Measurements from ENCODE around the gene PRKAA2.

GRCh38 chr1:56758794-56759193 is 113.7 kb downstream of the PRKAA2 start:
- TF ChIP-seq, protein P1, sequence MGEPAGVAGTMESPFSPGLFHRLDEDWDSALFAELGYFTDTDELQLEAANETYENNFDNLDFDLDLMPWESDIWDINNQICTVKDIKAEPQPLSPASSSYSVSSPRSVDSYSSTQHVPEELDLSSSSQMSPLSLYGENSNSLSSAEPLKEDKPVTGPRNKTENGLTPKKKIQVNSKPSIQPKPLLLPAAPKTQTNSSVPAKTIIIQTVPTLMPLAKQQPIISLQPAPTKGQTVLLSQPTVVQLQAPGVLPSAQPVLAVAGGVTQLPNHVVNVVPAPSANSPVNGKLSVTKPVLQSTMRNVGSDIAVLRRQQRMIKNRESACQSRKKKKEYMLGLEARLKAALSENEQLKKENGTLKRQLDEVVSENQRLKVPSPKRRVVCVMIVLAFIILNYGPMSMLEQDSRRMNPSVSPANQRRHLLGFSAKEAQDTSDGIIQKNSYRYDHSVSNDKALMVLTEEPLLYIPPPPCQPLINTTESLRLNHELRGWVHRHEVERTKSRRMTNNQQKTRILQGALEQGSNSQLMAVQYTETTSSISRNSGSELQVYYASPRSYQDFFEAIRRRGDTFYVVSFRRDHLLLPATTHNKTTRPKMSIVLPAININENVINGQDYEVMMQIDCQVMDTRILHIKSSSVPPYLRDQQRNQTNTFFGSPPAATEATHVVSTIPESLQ (CRISPR knock-in tag; conservative IDR thresholded peaks at IDR 0.05): no peak
- no peak for TF ChIP-seq AFF4 (CRISPR knock-in tag; IDR thresholded peaks at IDR 0.05)
- no peak for TF ChIP-seq ZFP90 (CRISPR knock-in tag; IDR thresholded peaks at IDR 0.05; ENCODE audit: borderline replicate concordance)
- no peak for TF ChIP-seq ZNF367 (CRISPR knock-in tag; IDR thresholded peaks at IDR 0.05; ENCODE audit: borderline replicate concordance)
- TF ChIP-seq ZBTB10 (CRISPR knock-in tag; IDR thresholded peaks at IDR 0.05; ENCODE audit: borderline replicate concordance): no peak
- TF ChIP-seq, protein P2, sequence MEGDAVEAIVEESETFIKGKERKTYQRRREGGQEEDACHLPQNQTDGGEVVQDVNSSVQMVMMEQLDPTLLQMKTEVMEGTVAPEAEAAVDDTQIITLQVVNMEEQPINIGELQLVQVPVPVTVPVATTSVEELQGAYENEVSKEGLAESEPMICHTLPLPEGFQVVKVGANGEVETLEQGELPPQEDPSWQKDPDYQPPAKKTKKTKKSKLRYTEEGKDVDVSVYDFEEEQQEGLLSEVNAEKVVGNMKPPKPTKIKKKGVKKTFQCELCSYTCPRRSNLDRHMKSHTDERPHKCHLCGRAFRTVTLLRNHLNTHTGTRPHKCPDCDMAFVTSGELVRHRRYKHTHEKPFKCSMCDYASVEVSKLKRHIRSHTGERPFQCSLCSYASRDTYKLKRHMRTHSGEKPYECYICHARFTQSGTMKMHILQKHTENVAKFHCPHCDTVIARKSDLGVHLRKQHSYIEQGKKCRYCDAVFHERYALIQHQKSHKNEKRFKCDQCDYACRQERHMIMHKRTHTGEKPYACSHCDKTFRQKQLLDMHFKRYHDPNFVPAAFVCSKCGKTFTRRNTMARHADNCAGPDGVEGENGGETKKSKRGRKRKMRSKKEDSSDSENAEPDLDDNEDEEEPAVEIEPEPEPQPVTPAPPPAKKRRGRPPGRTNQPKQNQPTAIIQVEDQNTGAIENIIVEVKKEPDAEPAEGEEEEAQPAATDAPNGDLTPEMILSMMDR (CRISPR knock-in tag; IDR thresholded peaks at IDR 0.05): no peak
- TF ChIP-seq ZSCAN22 (CRISPR knock-in tag; IDR thresholded peaks at IDR 0.05): no peak
- no peak for TF ChIP-seq IRF2 (CRISPR knock-in tag; IDR thresholded peaks at IDR 0.05)
- no peak for TF ChIP-seq CCDC6 (CRISPR knock-in tag; IDR thresholded peaks at IDR 0.05)
- no peak for TF ChIP-seq ZNF224 (CRISPR knock-in tag; IDR thresholded peaks at IDR 0.05)
- TF ChIP-seq ZNF841 (CRISPR knock-in tag; IDR thresholded peaks at IDR 0.05; ENCODE audit: borderline replicate concordance): no peak
- TF ChIP-seq, protein P3, sequence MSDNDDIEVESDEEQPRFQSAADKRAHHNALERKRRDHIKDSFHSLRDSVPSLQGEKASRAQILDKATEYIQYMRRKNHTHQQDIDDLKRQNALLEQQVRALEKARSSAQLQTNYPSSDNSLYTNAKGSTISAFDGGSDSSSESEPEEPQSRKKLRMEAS (IDR thresholded peaks at IDR 0.05): no peak

Measured in HepG2 (cell line).